Rectal smooth muscle tissue (tissue), 1 donor: Measurements from ENCODE around the gene GSTM4.

Experiments
- H3K27ac ChIP-seq: one replicate; pipeline ENCODE4 v1.7.0; 2013; ENCODE audit warnings: low read depth, low read length, inconsistent platforms
- H3K27me3 ChIP-seq: one replicate; pipeline ENCODE4 v1.7.0; 2013; ENCODE audit warnings: low read length; ENCODE audit not compliant: control insufficient read depth, insufficient read depth
- H3K36me3 ChIP-seq: one replicate; pipeline ENCODE4 v1.7.0; 2013; ENCODE audit warnings: low read length; ENCODE audit not compliant: control insufficient read depth, insufficient read depth
- H3K4me1 ChIP-seq: one replicate; pipeline ENCODE4 v1.7.0; 2013; ENCODE audit warnings: low read length; ENCODE audit not compliant: control insufficient read depth, insufficient read depth
- H3K4me3 ChIP-seq: one replicate; pipeline ENCODE4 v1.7.0; 2013; ENCODE audit warnings: low read length
- H3K9ac ChIP-seq: one replicate; pipeline ENCODE4 v1.7.0; 2013; ENCODE audit warnings: low read length

Gene GSTM4

DNA sequence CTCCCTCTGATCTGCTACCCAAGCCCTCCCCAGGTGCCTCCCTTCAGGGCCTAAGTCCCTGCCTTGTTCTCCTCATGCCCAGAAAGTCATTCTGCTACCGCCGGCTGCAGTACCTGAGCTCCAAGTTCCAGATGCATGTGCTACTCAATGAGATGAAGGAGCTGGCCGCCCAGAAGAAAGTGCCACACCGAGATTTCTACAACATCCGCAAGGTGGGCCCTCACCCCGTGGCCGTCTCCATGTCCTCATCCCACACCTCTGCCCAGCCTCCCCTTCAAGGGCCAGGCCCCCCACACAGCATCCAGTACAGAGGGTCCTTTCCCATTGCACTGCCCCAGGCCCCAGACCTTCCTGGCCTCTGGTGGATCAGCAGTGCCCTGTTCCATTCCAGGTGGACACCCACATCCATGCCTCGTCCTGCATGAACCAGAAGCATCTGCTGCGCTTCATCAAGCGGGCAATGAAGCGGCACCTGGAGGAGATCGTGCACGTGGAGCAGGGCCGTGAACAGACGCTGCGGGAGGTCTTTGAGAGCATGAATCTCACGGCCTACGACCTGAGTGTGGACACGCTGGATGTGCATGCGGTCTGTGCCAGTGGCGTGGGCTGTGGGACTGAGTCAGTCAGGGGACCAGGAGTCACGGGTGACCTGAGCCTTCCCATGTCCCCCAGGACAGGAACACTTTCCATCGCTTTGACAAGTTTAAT is 28.1 kb upstream of the GSTM4 start:
- Histone ChIP-seq H3K36me3 (peaks cover 32% of the 10 kb centered on the region), H3K4me3 (no peak overlapping the region), H3K9ac (no peak overlapping the region), H3K27ac (no peak overlapping the region), H3K27me3 (no peaks in the 10 kb centered on the region), H3K4me1 (no peaks in the 10 kb centered on the region)

- peaks cover 32% of the 10 kb centered on the region for H3K36me3 ChIP-seq
- H3K4me1 ChIP-seq: no peaks in the 10 kb centered on the region
- H3K27ac ChIP-seq: no peak overlapping the region
- no peak overlapping the region for H3K4me3 ChIP-seq
- no peak overlapping the region for H3K9ac ChIP-seq
- no peaks in the 10 kb centered on the region for H3K27me3 ChIP-seq
Observed at GRCh38 chr1:109628540-109629321, 27.2 kb upstream of the GSTM4 start.

- Histone ChIP-seq H3K36me3 (peaks cover 32% of the 10 kb centered on the region), H3K27ac (no peak overlapping the region), H3K4me1 (no peaks in the 10 kb centered on the region), H3K4me3 (no peak overlapping the region), H3K27me3 (no peaks in the 10 kb centered on the region), H3K9ac (no peak overlapping the region)
Observed at GRCh38 chr1:109629372-109630030, 26.4 kb upstream of the GSTM4 start.

DNA sequence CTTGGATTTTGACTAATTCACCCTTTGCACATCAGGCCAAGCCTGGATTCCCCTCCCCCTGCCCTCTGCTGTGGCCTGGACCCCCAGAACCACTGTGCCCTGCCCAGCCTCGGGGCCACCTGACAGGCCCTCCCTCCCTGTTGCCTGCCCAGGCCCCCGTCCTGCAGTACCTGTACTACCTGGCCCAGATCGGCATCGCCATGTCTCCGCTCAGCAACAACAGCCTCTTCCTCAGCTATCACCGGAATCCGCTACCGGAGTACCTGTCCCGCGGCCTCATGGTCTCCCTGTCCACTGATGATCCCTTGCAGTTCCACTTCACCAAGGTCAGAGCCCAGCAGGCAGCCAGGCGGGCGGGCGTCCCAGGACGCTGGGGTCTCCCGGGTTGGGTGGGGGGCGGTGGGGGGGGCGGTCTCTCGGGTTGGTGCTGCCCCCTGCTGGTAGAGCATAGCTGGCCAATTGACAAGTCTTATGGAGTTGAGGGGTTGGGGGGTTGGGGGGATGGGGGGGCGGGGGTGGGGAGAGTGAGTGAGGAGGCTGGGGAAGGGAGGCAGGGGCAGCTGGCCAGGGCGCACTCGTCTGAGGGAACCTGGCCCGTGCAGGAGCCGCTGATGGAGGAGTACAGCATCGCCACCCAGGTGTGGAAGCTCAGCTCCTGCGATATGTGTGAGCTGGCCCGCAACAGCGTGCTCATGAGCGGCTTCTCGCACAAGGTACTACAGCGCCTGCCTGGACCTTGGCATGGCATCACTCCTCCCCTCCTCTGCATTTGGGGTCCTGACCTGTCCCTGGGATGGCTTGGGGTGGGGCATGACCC is 25.6 kb upstream of the GSTM4 start:
- Histone ChIP-seq H3K9ac (no peak overlapping the region), H3K36me3 (peaks cover 32% of the 10 kb centered on the region), H3K27ac (no peak overlapping the region)

DNA sequence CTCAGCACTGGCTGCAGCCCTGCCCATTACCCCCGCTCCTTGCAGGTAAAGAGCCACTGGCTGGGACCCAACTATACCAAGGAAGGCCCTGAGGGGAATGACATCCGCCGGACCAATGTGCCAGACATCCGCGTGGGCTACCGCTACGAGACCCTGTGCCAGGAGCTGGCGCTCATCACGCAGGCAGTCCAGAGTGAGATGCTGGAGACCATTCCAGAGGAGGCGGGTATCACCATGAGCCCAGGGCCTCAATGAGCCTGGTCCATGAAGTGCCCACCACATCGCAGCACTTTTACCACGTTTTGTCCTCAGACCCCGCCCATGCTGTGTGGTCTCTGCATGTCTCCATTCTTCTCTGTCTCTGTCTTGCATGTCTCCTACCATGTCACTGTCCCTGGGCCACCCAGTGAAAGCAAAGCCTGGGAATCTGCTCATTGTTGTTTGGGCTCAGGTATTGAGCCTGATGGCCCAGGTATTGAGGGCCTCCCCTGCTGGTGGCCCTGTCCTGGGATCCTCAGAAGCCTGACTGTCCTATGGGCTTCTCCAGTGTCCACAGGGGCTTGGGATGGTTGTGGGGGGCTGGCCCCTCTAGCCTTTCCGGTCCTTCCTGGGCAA is 24.9 kb upstream of the GSTM4 start:
- peaks cover 31% of the 10 kb centered on the region for H3K36me3 ChIP-seq
- H3K4me1 ChIP-seq: peaks cover under 1% of the 10 kb centered on the region
- H3K9ac ChIP-seq: no peak overlapping the region
- H3K4me3 ChIP-seq: no peak overlapping the region
- no peak overlapping the region for H3K27ac ChIP-seq
- no peaks in the 10 kb centered on the region for H3K27me3 ChIP-seq

More for the DNA sequence above, 25.6 kb upstream of the GSTM4 start:
- Histone ChIP-seq H3K4me1 (no peaks in the 10 kb centered on the region), H3K27me3 (no peaks in the 10 kb centered on the region), H3K4me3 (no peak overlapping the region)

DNA sequence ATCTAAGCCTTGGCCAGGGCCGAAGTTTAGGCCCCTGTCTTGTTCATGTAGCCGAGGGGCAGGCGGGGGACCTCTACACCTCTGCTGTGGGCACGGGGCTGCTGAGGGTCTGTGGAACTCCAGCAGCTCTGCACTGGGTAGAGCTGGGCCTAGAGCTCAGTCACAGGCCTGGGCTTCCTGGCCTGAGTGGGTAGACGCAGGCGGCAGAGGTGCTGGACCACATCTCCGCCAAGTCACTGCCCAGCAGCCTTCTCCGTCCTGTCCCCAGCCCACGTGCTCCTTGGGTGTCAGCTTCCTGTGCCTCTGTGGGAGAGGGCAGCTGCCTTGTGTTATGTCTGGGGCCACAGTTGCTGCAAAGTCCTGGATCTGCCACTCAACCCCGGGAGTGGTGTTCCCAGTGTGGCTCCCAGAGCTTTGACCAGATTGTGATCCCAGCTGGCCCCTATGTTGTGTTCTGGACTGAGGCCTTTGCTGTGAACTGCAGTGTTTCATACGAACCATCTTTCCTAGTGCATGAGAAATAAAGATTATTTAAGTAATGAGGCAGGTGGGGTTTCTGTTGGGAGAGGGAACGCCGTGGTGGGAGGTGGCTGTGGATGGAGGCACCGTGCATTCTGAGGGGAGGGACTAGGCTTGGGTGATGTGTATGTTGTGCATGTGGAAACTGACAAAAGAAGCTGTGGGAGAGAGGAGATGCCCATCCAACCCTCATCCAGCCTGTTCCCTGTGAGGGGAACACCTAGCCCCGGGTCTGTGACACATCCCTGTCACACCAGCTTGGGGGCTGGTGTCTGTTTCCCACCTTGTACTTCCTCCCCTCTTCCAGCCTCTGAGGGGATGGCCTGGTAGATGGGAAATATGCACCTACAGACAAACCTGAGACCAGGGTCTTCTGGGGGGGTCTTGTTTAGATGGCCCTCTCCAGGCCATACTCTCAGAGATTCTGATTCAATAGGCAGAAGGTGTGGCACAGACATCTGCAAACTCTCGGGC is 24.1 kb upstream of the GSTM4 start:
- H3K27ac ChIP-seq: no peak overlapping the region
- no peaks in the 10 kb centered on the region for H3K27me3 ChIP-seq
- H3K36me3 ChIP-seq: peaks cover 30% of the 10 kb centered on the region
- H3K9ac ChIP-seq: no peak overlapping the region
- H3K4me1 ChIP-seq: peaks cover 4% of the 10 kb centered on the region
- no peak overlapping the region for H3K4me3 ChIP-seq

GRCh38 chr1:109632671-109633346 is 23.1 kb upstream of the GSTM4 start:
- H3K4me1 ChIP-seq: peaks cover 4% of the 10 kb centered on the region
- H3K27me3 ChIP-seq: no peaks in the 10 kb centered on the region
- no peak overlapping the region for H3K4me3 ChIP-seq
- peaks cover 23% of the 10 kb centered on the region for H3K36me3 ChIP-seq
- H3K9ac ChIP-seq: no peak overlapping the region
- no peak overlapping the region for H3K27ac ChIP-seq

DNA sequence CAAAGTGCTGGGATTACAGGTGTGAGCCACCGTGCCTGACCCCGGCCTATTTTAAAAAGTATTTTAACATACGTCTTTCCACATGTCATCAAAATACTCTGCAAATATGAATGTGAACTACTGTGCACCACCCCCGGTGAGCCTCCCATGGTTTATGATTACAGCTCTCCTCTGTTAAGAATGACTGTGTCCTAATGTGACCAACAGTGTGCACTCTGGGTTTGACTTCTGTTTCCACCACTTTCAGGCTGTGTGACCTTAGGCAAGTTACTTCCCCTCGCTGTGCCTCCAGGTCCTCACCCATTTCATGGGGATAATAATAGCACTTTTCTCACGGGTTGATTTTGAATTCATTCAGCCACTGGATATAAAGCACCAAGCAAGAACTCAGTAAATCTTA is 21.6 kb upstream of the GSTM4 start:
- Histone ChIP-seq H3K36me3 (peaks cover 8% of the 10 kb centered on the region), H3K4me3 (no peak overlapping the region), H3K27me3 (no peaks in the 10 kb centered on the region), H3K9ac (no peak overlapping the region), H3K4me1 (peaks cover 4% of the 10 kb centered on the region), H3K27ac (no peak overlapping the region)

DNA sequence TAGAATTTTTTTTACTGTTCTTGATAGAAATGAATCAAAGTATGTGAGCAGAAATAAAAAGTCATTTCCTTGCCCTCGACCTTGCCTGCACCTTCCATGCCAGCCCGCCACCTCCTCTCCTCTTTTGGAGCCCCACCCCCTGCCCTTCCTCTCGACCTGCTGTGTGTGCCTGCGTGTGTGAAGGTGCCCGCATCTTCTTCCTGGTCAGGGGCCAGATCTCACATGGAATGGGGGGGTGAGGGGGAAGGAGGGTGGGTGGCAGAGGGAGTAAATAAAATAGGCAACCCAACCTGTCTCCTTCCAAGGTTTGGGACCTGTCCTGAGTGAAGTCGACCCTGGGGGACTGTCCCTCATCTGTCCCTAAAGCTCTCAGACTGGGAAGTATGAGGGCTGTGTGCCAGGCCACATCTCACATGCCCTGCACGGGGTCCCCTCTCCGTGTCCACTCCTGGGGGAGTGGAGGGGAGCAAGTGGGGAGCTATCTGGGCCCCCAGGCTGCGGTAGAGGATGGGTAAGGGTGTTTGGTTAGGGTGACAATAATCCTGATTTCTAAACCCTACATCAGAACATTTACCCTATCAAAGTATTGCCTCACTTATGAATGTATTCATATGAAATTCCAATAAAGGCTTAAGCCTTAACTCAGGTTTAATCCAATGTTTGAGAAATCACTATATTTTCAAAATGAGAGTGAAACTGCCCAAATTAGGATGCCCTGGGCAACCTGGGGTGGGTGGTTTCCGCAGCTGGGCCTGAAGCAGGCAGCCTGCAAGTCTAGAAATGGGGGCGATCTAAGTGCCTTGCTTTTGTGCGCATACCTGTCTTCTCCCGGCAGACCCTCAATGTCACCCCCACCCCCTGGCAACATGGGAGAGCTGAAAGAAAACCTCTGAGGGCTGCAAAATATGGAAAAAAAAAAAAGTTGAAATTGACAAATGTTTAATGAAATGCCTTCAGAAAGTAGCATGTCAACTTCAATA is 20.8 kb upstream of the GSTM4 start:
- Histone ChIP-seq H3K4me3 (no peak overlapping the region), H3K36me3 (peaks cover 3% of the 10 kb centered on the region), H3K4me1 (peaks cover 4% of the 10 kb centered on the region), H3K27me3 (no peaks in the 10 kb centered on the region), H3K9ac (no peak overlapping the region), H3K27ac (no peak overlapping the region)

GRCh38 chr1:109635862-109636200 is 20.1 kb upstream of the GSTM4 start:
- Histone ChIP-seq H3K27me3 (no peaks in the 10 kb centered on the region), H3K27ac (no peak overlapping the region), H3K4me1 (peaks cover 4% of the 10 kb centered on the region), H3K9ac (no peak overlapping the region), H3K36me3 (peaks cover 3% of the 10 kb centered on the region), H3K4me3 (no peak overlapping the region)
